CD4-positive, alpha-beta T cell (primary cell): ENCODE measurements around the gene KCNQ1. TPM values are rescaled to one million over a fixed set of nuclear protein-coding genes. Genes with fewer than 3 reads are reported as not detected.

ENCODE experiments used
- ATAC-seq: fragments of 200-7000 bp; cut with Tn5 transposase; one replicate; pipeline ENCODE4 v1.10.0; 2022; ENCODE audit warnings: mild to moderate bottlenecking; ENCODE audit not compliant: poor library complexity
- CTCF ChIA-PET: fragments of 350-600 bp; sonication (Branson Sonifier 250); formaldehyde crosslinking; loops from one replicate; lab custom pipeline; 2021; ENCODE audit warnings: antibody characterized with exemption, inconsistent platforms; lab: Charles Lee
- POLR2A ChIA-PET: fragments of 350-600 bp; sonication (Branson Sonifier 250); formaldehyde crosslinking; loops from one replicate; lab custom pipeline; 2021; ENCODE audit warnings: antibody characterized with exemption, inconsistent platforms; lab: Charles Lee
- DNase-seq, 14 experiments: peaks; one replicate each; pipeline ENCODE4 v3.0.0-alpha.2; 2013 to 2020; ENCODE audit warnings: mixed read lengths in 2 of 14
- H3K27ac ChIP-seq, 2 donors: one replicate each; pipeline versions ENCODE4 v1.5.1 to v1.7.0; 2013; ENCODE audit warnings: low read length in 2 of 2, low read depth in 1 of 2, mild to moderate bottlenecking in 1 of 2
- H3K27me3 ChIP-seq, 2 experiments: 1 replicate in 1 of 2; 2 replicates in 1 of 2; pipeline versions ENCODE4 v1.6.1 to v1.7.0; 2013; ENCODE audit warnings: low read length in 2 of 2, control low read depth in 1 of 2, mild to moderate bottlenecking in 1 of 2, moderate library complexity in 1 of 2; ENCODE audit not compliant: insufficient read depth in 2 of 2, control insufficient read depth in 1 of 2
- H3K36me3 ChIP-seq: one replicate; pipeline ENCODE4 v1.6.1; 2013; ENCODE audit warnings: low read length, control low read depth; ENCODE audit not compliant: insufficient read depth
- H3K4me1 ChIP-seq: one replicate; pipeline ENCODE4 v1.6.1; 2013; ENCODE audit warnings: low read length, control low read depth; ENCODE audit not compliant: insufficient read depth
- H3K4me3 ChIP-seq: one replicate; pipeline ENCODE4 v1.5.1; 2013; ENCODE audit warnings: mild to moderate bottlenecking, low read length, moderate library complexity
- H3K9me3 ChIP-seq, 2 experiments: 1 replicate in 1 of 2; 2 replicates in 1 of 2; pipeline versions ENCODE4 v1.6.1 to v1.7.0; 2013; ENCODE audit warnings: low read length in 2 of 2, mild to moderate bottlenecking in 2 of 2, control low read depth in 1 of 2, moderate library complexity in 1 of 2; ENCODE audit not compliant: control insufficient read depth in 1 of 2, insufficient read depth in 1 of 2
- H3K27ac Mint-ChIP-seq: one replicate; pipeline ENCODE4 v1.8.0; 2020; ENCODE audit warnings: mixed read lengths
- H3K27me3 Mint-ChIP-seq: one replicate; pipeline ENCODE4 v1.8.0; 2021; ENCODE audit warnings: mixed read lengths
- H3K36me3 Mint-ChIP-seq: one replicate; pipeline ENCODE4 v1.8.0; 2021; ENCODE audit warnings: low read depth, mixed read lengths
- H3K4me1 Mint-ChIP-seq: one replicate; pipeline ENCODE4 v1.8.0; 2021; ENCODE audit warnings: low read depth, mixed read lengths
- H3K4me3 Mint-ChIP-seq: one replicate; pipeline ENCODE4 v1.8.0; 2020; ENCODE audit warnings: mild to moderate bottlenecking, mixed read lengths
- H3K9me3 Mint-ChIP-seq: one replicate; pipeline ENCODE4 v1.8.0; 2020; ENCODE audit warnings: mixed read lengths
- intact Hi-C, 2 experiments: fragments of 100-400 bp; cut with DNase I in 1 of 2; cut with micrococcal nuclease in 1 of 2; formaldehyde crosslinking; loops; one replicate each; pipeline versions ENCODE4 v1.15.1 to v1.9.0; 2023 to 2025; cut with DNase I, micrococcal nuclease
- total RNA-seq, 174 experiments: library from RNA in 2 of 174; stranded (reverse) in 2 of 174; gene quantifications; one replicate each; pipeline ENCODE4 v1.2.3 and lab custom pipeline; 2021 to 2026
- TF ChIP-seq, protein P1 (sequence below): fragments of 200-600 bp; IDR thresholded peaks from one replicate; pipeline ENCODE4 v1.8.0; 2022; ENCODE audit warnings: antibody characterized with exemption, mild to moderate bottlenecking

The KCNQ1 gene
- total RNA-seq, 2 experiments from 2014 or later, result 31.3 to 33.1 TPM

GRCh38 chr11:2558861-2559526 is 114.2 kb downstream of the KCNQ1 start:
- no peak overlapping the region for H3K4me3 ChIP-seq
- no peaks in the 10 kb centered on the region for H3K36me3 ChIP-seq
- ATAC-seq, result no peak
- H3K27me3 ChIP-seq, result no peaks in the 10 kb centered on the region
- Mint-ChIP-seq H3K27ac (no peak overlapping the region), H3K9me3 (no peaks in the 10 kb centered on the region), H3K36me3 (no peaks in the 10 kb centered on the region), H3K27me3 (no peaks in the 10 kb centered on the region), H3K4me1 (peaks cover 15% of the 10 kb centered on the region), H3K4me3 (no peak overlapping the region)
- DNase-seq, result no peak
- H3K9me3 ChIP-seq, result no peaks in the 10 kb centered on the region
- intact Hi-C loops, result no loop called here
- no peak overlapping the region for H3K27ac ChIP-seq
- TF ChIP-seq, protein P1, sequence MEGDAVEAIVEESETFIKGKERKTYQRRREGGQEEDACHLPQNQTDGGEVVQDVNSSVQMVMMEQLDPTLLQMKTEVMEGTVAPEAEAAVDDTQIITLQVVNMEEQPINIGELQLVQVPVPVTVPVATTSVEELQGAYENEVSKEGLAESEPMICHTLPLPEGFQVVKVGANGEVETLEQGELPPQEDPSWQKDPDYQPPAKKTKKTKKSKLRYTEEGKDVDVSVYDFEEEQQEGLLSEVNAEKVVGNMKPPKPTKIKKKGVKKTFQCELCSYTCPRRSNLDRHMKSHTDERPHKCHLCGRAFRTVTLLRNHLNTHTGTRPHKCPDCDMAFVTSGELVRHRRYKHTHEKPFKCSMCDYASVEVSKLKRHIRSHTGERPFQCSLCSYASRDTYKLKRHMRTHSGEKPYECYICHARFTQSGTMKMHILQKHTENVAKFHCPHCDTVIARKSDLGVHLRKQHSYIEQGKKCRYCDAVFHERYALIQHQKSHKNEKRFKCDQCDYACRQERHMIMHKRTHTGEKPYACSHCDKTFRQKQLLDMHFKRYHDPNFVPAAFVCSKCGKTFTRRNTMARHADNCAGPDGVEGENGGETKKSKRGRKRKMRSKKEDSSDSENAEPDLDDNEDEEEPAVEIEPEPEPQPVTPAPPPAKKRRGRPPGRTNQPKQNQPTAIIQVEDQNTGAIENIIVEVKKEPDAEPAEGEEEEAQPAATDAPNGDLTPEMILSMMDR, result no peak
- CTCF ChIA-PET, result no interaction called here
- POLR2A ChIA-PET, result interaction anchor here (0.6 kb wide), 1 partner anchor 961 kb away, joined by 3 read pairs; the partner anchor contains the start of gene KRTAP5-2
- H3K4me1 ChIP-seq, result peaks cover 14% of the 10 kb centered on the region

DNA sequence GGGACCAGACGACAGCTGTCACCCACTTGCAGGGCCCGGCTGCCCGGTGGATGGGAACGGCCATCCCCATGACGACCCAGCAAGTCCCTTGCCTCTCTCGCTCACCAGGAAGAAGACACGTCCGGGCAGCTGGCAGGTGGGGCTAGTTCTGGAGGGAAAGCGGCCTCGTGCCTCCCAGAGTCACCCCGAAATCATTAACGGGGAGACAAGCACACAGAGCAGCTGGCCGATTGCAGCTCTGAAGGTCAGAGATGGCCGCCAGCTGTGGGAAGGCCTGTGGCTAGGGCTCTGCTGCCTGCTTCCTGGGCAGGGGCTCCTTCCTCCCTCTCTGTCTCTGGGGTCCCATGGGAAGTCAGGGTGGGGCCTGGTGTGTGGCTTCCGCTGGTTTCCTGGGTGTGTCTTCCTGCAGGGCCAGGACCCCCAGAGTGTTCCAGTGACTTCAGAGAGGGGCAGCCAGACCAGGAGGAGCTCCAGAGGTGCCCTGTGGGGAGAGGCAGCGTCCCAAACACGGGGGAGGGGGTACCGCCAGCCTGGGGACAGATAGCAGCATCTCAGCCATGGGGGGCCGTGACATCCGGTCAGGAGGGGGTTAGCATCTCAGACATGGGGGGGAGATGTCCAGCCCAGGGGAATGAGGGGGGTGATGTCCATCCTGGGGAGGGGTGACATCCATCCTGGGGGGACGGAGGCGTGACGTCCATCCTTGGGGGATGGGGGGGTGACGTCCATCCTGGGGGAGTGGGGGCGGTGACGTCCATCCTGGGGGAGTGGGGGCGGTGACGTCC is 114.9 kb downstream of the KCNQ1 start:
- ATAC-seq (no peak), DNase-seq (no peak)
- TF ChIP-seq, protein P1, result no peak
- no peak overlapping the region for H3K4me3 Mint-ChIP-seq
- Histone ChIP-seq H3K36me3 (no peaks in the 10 kb centered on the region), H3K27ac (no peak overlapping the region), H3K4me3 (no peak overlapping the region), H3K4me1 (peaks cover 14% of the 10 kb centered on the region), H3K9me3 (no peaks in the 10 kb centered on the region), H3K27me3 (no peaks in the 10 kb centered on the region)
- no peaks in the 10 kb centered on the region for H3K36me3 Mint-ChIP-seq
- POLR2A ChIA-PET, result no interaction called here
- intact Hi-C loops, result no loop called here
- H3K9me3 Mint-ChIP-seq, result no peaks in the 10 kb centered on the region
- H3K4me1 Mint-ChIP-seq, result peaks cover 15% of the 10 kb centered on the region
- H3K27me3 Mint-ChIP-seq, result no peaks in the 10 kb centered on the region
- CTCF ChIA-PET, result no interaction called here
- no peak overlapping the region for H3K27ac Mint-ChIP-seq

DNA sequence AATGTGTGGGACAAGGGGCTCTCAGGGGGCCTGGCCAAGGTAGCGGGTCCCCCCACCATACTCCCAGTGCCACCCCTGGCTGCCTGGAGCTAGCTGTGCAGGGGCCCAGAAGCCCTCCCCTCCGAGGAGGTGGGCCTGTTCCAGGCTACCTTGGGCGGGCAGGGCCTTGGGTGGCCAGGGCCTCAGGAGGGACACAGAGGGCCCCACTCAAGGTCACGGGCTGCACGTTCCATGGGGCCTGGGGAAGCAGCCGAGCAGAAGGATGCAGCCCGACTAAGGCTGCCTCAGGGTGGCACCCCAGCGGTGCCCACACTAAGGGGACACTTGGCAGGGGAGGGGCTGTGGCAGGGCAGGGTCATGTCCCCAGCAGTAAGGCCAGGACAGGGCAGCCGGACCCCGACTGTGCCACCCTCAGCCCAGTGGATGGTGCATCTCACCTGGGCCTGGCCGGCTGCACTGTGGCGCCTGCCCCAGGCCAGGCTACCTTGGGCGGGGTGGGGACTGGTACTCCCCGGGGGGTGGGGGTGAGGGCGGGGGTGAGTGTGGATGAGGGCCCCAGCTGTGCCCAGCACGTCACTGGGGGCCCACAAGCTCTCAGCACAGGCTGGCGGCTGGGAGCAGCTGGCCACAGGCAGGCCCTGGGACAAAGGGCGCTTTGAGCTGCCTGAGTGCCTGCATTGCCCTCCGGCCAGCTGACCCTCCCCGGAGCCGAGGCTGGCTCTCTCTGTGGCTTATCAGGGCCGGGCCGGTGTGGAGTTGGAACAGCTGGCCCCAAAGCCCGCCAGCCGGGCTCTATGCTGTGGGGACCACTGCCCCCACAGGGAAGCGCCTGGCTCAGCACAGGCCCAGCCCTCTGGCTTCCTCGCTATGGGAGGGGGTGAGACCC is 117.1 kb downstream of the KCNQ1 start:
- Histone ChIP-seq H3K9me3 (no peaks in the 10 kb centered on the region), H3K36me3 (peaks cover 4% of the 10 kb centered on the region), H3K27ac (no peak overlapping the region), H3K4me1 (peaks cover 14% of the 10 kb centered on the region), H3K4me3 (no peak overlapping the region), H3K27me3 (no peaks in the 10 kb centered on the region)
- intact Hi-C loops, result no loop called here
- ChIA-PET POLR2A (no interaction called here), CTCF (no interaction called here)
- Mint-ChIP-seq H3K27ac (no peak overlapping the region), H3K4me1 (peaks cover 9% of the 10 kb centered on the region), H3K36me3 (no peaks in the 10 kb centered on the region), H3K9me3 (no peaks in the 10 kb centered on the region), H3K27me3 (no peaks in the 10 kb centered on the region), H3K4me3 (no peak overlapping the region)
- DNase-seq (no peak), ATAC-seq (no peak)
- TF ChIP-seq, protein P1, result no peak
